DMS53 treated with DMSO at 0.1 percent for 48 hours (cell line): ENCODE data around the gene NLRP13.
"Not testable (repeated sequence)": the region's sequence is repeated elsewhere in the genome, so short reads cannot be mapped to it uniquely, and the experiment has no call there.

Experiments
- DNase-seq: peaks from one replicate; lab custom pipeline; 2025; ENCODE audit not compliant: unreplicated experiment; lab: John Stamatoyannopoulos, UW

NLRP13 gene, protein sequence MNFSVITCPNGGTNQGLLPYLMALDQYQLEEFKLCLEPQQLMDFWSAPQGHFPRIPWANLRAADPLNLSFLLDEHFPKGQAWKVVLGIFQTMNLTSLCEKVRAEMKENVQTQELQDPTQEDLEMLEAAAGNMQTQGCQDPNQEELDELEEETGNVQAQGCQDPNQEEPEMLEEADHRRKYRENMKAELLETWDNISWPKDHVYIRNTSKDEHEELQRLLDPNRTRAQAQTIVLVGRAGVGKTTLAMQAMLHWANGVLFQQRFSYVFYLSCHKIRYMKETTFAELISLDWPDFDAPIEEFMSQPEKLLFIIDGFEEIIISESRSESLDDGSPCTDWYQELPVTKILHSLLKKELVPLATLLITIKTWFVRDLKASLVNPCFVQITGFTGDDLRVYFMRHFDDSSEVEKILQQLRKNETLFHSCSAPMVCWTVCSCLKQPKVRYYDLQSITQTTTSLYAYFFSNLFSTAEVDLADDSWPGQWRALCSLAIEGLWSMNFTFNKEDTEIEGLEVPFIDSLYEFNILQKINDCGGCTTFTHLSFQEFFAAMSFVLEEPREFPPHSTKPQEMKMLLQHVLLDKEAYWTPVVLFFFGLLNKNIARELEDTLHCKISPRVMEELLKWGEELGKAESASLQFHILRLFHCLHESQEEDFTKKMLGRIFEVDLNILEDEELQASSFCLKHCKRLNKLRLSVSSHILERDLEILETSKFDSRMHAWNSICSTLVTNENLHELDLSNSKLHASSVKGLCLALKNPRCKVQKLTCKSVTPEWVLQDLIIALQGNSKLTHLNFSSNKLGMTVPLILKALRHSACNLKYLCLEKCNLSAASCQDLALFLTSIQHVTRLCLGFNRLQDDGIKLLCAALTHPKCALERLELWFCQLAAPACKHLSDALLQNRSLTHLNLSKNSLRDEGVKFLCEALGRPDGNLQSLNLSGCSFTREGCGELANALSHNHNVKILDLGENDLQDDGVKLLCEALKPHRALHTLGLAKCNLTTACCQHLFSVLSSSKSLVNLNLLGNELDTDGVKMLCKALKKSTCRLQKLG

DNA sequence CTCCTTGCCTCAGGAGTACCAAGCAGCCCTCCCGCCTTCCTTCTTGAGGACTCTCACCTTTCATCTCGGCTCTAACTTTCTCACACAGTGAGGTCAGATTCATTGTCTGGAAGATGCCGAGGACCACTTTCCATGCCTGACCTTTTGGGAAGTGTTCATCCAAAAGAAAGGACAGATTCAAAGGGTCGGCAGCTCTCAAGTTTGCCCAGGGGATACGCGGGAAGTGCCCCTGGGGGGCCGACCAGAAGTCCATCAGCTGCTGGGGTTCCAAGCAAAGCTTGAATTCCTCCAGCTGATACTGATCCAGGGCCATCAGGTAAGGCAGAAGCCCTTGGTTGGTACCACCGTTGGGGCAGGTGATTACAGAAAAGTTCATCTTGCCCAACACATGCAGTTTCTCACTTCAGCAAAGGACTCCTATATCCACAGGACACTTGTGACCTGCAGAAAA is at the start of gene NLRP13:
TSS of gene NLRP13 (minus strand) at position 401 of the 451 bp plus-strand sequence. CDS start at position 376, 25 bp downstream.
- DNase-seq = no peak

DNA sequence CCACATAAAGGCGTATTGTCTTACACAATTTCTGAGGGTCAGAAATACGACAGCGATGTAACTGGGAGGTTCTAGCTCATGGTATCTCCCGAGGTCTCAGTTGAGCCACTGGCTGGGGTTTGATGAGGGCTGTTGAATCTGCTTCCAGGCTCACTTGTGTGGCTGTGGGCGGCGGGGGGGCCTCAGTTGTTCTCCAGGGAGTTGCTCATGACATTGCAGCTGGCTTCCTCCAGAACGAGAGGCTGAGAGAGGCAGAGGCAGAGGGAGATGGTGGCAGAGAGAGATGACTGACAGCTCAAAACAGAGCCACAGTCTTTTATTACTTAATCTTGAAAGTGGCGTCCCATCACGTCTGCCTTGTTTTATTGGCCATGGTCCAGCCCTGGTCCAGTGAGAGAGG is 48.3 kb upstream of the NLRP13 start:
- DNase-seq = no peak

DNA sequence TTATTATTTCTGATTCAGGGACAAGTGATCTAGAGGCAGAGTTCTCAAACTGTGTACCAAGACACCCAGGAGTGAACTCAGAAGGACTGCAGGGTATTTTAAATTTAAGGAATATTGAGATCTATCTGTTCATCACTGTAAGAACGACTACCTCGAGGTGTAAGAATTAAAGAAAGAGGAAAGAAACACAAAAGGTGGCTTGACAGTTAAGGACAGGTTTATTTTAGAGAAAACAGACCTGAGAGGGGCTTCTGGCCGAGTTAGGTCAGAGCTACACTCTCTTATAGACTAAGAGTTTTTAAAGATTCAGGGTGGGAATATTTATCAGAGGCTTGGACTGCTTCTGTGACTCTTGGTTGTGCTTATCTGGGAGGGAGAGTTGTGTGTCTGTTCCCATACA is 41.8 kb upstream of the NLRP13 start:
- DNase-seq = no peak

DNA sequence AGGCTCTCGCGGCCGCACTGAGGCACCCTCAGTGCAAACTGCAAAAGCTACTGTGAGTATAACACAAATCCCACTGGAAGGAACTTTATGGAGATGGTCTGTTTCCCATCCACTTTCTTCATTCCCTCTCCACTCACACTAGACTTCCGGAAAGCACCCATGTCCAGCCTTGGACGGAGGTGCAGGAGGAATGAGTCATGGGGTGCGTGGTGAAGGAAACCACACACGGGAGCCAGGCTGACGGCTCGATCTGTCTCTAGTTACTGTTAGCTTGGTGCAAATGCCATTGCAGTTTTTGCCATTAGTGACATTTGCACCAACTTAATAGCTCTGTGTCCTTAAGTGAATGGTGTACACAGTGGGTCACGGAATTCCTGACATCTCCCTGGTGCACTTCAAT is 30.1 kb upstream of the NLRP13 start:
- DNase-seq = no peak

DNA sequence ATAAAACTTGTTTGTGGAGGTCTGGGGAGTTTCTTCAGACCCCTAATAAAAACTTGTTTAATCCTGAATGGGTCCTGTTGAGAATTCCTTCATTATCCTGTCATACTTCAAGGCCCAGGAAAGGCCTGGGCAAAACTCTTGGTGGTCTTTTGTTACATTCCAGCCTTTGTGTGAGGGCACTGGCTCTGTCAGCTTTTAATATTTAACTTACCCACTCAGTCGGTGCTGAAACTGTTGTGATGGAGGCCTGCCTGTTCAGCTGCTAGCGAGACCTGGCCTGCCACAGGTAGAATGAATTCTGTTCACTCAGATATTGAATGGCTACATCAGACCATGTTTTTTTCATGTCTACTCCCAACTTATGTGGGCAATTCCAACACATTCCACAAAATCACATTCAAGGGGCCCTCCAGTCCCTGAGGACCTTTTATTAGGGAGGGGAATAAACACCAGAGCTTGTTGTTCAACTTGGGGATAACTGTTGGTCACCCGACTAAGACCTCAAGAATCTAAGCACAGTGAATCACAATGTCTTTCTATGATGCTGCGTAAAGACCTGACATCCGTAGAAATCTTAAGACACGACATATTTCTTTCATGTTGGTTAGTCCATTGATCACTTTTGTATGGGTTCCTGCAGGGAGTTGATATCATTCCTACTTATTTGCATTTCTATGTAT is 28.0 kb upstream of the NLRP13 start:
- no peak for DNase-seq

DNA sequence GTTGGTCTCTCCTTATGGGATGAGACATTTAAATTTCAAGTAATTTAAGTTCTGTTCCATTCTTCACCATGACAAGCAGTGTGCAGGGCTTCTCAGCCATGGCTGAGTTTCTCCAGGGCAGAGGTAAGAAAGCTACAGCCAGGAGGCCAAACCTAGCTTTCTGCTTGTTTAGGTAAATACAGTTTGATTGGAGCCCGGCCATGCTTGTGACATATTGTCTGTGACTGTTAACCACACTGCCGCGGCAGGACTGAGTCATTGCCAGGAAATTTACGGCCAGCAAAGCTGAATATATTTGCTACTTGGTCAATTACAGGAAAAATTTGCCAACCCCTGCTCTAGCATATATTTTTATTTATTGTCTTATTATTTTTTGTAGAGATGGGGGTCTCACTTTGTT is 26.2 kb upstream of the NLRP13 start:
- DNase-seq = no peak

DNA sequence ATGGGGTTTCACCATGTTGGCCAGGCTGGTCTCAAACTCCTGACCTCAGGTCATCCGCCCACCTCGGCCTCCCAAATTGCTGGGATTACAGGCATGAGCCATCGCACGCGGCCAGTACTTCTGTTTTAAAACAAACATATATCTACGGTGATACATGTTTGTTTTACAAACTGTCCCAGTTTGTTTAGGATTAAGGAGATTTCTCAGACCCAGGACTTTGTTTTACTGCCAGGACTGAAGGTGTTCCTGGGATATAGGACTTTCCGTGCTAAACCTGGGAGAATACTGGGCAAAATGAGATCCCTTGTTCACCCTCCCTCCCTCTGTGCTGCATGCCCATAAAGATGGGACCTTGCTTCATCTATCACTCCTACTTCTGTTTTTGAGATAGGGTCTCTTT is 24.3 kb upstream of the NLRP13 start:
- no peak for DNase-seq

DNA sequence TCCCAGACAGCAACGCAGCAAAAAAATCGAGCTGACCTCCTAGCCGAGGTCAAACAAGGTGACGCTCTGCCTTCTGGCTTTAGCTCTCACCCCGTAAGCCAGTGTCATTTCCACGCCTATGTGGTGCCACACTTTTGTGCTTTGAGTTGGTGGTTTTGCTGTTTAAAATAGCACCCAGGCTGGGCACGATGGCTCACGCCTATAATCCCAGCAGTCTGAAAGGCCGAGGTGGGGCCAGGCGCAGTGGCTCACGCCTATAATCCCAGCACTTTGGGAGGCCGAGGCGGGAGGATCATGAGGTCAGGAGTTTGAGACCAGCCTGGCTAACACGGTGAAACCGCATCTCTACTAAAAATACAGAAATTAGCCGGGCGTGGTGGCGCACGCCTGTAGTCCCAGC is 18.4 kb upstream of the NLRP13 start:
- DNase-seq = not testable (repeated sequence)

DNA sequence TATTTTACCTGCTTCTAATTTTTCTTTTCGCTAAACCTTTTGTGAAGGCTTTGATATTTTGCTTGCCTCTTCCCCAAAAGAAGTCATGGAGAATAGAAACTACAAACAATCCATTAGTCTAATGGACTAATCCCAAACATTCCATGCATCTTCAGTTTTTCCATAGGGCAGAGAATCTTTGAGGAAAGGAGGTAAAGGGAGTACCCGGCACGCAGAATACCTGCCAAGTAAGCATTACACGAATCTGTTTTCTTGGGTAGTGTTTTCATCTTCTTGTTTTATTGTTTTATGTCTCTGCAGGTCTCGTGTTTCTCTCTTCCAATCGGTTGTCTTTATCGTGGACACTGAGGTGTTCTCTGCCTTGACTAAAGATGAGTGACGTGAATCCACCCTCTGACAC is 15.4 kb upstream of the NLRP13 start, which contains the start of gene NLRP8:
TSS of gene NLRP8 (plus strand) at position 301 of the 400 bp plus-strand sequence.
- no peak for DNase-seq

DNA sequence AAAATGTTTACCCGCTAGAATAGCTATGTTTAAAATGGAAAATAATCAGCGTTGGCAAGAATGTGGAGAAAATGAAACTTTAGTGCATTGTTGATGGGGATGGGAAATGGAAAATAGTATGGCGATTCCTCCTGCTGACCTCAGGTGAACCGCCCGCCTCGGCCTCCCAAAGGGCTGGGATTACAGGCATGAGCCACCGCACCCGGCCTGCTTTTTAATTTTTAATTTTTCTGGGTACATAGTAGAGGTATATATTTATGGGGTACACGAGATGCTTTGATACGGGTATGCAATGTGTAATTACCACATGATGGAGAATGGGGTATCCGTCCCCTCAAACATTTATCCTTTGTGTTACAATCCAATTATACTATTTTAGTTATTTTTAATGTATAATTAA is 8.2 kb upstream of the NLRP13 start:
- DNase-seq = no peak

DNA sequence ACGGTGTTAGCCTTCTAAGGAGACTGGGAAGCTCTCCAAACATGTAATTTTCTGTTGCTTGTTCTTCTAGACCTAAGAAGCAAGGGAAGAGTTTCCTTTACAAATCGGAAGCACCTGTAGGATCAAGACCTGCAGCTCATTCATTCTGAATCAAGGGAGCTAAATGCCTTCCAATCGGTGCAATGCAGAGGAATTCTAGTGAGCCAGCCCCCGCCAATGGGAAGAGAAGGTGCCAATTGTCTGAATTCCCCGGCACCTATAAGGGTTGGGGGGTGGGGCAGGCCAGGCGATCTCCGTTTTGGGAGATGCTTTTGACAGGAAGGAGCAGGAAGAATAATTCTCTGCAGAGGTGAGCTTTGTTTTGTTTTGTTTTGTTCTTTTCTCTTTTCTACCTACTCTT is 7.1 kb upstream of the NLRP13 start:
- no peak for DNase-seq

DNA sequence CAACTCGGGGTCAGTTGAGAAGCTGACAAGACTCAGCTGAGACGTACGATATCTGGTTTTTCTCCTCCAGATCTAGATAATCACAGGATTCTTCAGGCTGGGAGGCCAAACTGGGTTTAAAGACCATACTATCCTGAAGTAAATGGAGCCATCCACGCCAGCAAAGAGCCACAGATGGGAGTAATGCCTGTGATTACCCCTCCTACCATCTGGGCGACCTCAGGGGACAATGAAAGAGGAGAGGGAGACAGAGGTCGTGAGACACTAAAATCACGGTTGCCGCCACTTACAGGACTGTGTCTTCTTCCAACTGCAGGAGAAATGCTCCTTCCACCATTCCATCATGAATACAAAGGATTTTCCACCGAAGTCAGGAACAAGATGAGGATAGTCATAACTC is 3.1 kb upstream of the NLRP13 start:
- no peak for DNase-seq

DNA sequence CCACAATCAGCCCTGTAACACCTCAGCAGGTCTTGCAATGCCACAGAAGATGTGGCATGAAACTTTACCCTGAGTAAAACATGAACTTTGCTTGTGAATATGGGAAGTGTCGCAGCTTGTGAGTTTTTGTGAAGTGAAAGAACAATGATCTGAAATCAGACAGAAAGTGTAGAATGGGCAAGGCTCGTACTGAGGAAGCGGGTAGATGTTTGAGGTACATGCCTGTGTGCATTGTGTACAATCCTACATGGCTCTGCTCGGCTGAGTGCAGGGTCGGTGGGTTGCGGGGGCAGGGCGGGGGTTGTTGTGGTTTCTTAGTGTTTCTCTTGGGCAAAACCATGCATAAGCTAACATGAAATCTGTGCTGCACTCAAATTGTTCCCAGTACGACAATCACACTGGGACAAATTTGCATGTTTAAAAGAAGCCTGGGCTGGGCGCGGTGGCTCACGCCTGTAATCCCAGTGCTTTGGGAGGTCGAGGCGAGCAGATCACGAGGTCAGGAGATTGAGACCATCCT is 1.1 kb downstream of the NLRP13 start:
- DNase-seq = no peak

DNA sequence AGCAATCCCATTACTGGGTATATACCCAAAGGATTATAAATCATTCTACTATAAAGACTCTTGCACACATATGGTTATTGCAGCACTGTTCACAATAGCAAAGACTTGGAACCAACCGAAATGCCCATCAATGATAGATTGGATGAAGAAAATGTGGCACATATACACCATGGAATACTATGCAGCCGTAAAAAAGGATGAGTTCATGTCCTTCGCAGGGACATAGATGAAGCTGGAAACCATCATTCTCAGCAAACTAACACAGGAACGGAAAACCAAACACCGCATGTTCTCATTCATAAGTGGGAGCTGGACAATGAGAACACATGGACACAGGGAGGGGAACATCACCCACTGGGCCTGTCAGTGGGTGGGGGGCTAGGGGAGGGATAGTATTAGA is 2.9 kb downstream of the NLRP13 start:
- DNase-seq = not testable (repeated sequence)

DNA sequence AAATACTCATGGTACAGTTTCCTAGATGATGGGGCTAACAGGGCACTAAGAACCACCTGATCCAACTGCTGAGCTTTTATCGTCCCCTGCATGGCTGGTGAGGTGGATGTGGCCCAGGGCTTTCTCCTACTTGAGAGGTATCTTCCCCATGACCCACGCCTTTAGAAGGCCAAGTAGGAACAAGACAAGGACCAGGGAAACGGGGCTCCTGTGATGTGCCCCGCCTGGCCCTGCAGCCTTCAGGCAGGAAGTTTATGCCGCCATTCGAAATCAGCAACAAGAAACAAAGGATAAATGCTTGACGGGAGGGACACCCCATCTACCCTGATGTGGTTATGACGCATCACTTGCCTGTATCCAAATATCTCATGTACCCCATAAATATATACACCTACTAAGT is 4.1 kb downstream of the NLRP13 start:
- DNase-seq = no peak

DNA sequence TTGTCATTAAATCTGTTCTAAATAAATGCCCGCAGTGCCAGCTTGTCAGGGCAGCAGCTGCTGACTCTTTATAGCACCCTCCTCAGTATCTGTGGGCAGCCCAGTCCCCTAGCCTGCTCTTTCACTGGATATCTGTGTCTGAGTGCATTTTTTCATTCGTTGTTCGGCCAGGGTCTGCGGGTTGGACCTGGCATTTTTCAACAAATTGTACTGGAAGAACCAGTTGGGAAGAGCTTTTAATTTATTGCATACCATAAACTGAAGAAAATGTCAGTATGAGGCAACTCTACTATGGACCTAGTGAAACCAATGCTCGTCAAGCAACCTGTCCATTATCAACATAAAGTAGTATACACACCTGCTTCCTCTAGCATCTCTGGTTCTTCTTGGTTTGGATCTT is 8.6 kb downstream of the NLRP13 start:
- DNase-seq = no peak

DNA sequence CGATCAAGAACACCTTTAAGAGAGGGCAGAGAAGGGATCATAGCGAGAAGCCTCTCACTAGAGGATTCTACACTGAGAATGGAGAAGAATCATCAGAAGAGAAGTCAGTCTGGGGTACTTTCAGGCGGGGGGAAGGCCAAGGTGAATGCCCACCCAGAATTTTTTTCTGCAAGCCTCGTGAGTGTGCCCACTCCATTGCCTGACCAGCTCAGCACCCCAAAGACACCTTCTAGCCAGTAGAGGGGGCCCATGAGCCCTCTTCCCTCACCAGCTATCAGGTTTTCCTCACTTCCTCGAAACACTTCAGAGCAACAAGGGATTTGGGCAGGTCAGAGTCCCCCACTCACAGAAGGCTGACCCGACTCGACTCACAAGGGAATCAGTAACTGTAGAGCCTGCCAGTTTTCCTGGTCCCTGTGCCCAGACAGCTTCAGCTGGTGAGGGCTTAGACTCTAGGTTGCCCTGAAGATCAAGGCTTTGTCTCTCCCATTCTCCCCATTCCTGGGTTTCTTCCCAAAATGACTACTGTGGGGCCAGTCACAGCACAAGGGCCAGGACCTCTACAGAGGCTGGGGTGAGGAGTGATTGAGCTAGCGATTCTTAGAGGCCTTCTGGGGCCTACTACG is 18.4 kb downstream of the NLRP13 start:
- DNase-seq = no peak

DNA sequence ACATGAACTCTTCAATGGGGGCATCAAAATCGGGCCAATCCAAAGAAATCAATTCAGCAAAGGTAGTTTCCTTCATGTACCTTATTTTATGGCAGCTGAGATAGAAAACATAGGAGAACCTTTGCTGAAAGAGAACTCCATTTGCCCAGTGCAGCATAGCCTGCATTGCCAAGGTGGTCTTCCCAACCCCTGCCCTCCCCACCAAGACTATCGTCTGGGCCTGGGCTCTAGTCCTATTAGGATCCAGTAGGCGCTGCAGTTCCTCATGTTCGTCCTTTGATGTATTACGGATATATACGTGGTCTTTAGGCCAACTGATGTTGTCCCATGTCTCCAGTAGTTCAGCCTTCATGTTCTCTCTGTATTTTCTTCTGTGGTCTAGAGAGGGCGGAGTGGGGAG is 19.2 kb downstream of the NLRP13 start:
- no peak for DNase-seq

DNA sequence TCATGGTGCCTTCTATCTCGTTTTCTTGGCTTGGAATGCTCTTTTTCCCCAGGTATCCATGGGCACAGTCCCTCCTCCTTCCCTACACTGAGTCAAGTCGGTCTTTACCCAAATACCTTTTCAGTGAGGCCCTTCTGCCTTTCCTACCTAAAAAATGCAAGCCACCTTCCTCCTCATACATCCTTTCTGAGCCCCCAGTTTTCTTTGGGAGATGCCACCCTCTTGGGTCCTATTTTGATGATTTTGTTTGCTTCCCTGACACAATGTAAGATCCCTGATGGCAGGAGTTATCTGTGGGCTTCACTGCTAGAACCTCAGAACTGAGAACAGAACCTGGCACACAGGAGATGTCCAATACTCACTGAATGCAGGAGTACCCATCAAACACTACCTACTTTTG is 22.3 kb downstream of the NLRP13 start:
- no peak for DNase-seq

DNA sequence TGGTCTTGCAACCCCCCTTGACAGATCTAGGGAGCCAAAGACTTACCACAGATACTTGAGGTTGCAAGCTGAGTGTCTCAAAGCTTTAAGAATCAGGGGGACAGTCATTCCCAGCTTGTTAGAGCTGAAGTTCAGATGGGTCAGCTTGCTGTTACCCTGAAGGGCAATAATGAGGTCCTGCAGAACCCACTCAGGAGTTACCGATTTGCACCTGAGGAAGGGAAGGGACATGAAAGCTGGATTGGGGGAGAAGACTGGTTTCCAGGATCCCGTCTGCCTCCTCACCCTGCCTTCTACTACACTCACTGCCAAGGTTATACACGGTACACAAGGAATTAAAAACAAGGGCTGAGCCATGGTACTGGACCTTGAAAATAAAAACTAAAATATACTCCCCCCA is 24.4 kb downstream of the NLRP13 start:
- no peak for DNase-seq
